Fibroblast of the aortic adventitia (primary cell): ENCODE results near the gene PHPT1. TPM values are rescaled to one million over a fixed set of nuclear protein-coding genes. Genes with fewer than 3 reads are reported as not detected.
"Not testable (repeated sequence)": the region's sequence is repeated elsewhere in the genome, so short reads cannot be mapped to it uniquely, and the experiment has no call there.

ENCODE experiments used
- DNase-seq: peaks from one replicate; pipeline ENCODE4 v3.0.0-alpha.2; 2010; ENCODE audit warnings: low read depth
- H3K4me3 ChIP-seq: 2 replicates; pipeline ENCODE4 v1.5.1; 2011; ENCODE audit warnings: low read depth, mild to moderate bottlenecking, control low read depth, low read length, moderate library complexity
- CTCF ChIP-seq: IDR thresholded peaks from 2 replicates; pipeline ENCODE4 v1.5.1; 2011; ENCODE audit warnings: mild to moderate bottlenecking, low read length, control low read depth, inconsistent platforms; ENCODE audit not compliant: insufficient read depth
- total RNA-seq: library from RNA; depleted of rRNA; stranded (reverse); fragments of >200 nt; gene quantifications from 2 replicates; pipeline ENCODE4 v1.2.3, GENCODE V29; 2012; ENCODE audit warnings: low replicate concordance

The PHPT1 gene
- total RNA-seq, 1 donor: 83.2 TPM

- peak; percentile 75 for DNase-seq
- H3K4me3 ChIP-seq: peak overlapping the region; percentile 25
- TF ChIP-seq CTCF: peak; percentile 15
Measured at GRCh38 chr9:136882109-136882946, 33.1 kb downstream of the PHPT1 start.

DNA sequence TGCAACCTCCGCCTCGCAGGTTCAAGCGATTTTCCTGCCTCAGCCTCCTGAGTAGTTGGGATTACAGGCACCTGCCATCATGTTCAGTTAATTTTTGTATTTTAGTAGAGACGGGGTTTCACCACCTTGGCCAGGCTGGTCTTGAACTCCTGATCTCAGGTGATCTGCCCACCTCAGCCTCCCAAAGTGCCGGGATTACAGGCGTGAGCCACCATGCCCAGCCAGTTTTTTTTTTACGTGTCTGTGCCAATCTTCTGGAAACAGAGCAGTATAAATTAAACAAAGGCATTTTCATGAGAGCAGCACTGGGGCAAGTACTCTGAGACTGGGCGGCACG, 33.7 kb downstream of the PHPT1 start:
- not testable (repeated sequence) for H3K4me3 ChIP-seq, DNase-seq

DNA sequence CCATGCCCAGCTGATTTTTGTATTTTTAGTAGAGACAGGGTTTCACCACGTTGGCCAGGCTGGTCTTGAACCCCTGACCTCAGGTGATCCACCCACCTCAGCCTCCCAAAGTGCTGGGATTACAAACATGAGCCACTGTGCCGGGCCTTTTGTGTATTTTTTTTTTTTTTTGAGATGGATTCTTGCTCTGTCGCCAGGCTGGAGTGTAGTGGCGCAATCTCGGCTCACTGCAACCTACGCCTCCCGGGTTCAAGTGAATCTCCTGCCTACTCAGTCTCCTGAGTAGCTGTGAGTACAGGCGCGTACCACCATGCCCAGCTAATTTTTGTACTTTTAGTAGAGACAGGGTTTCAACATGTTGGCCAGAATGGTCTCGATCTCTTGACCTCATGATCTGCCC, 34.5 kb downstream of the PHPT1 start:
- H3K4me3 ChIP-seq, DNase-seq: not testable (repeated sequence)

- no peak for TF ChIP-seq CTCF
- peak; percentile 99 for DNase-seq
- H3K4me3 ChIP-seq: peak within 1 kb of the TSS; percentile 78
Measured at GRCh38 chr9:136885950-136886578, 36.9 kb downstream of the PHPT1 start, which contains the start of gene TRAF2. TRAF2 (plus strand) TSS chr9:136886516; CDS start chr9:136898741, 12,225 bp downstream.

GRCh38 chr9:136886610-136887597, 37.7 kb downstream of the PHPT1 start:
- DNase-seq: peak; percentile 20
- H3K4me3 ChIP-seq: peak overlapping the region; percentile 77
- TF ChIP-seq CTCF: no peak

DNA sequence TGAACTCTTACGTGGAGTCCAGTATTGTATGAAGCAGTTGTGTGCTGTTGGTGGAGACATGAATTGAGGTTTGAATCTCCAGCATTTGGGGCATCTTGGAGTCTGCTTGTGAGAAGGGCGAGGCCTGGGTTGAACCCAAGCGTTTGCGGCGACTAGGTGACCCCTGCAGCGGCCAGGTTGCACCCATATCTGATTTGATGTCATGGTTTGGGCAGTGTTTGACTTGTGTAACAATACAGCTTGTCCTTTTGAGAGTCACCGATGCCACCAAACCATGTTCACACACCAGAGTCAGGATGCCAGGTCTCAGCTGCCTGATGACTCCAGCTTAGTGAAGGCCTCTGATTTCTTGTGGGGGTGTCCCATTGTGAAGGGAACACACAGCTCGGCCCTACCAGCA, 39.2 kb downstream of the PHPT1 start:
- H3K4me3 ChIP-seq: no peak overlapping the region
- no peak for DNase-seq
- TF ChIP-seq CTCF: no peak

GRCh38 chr9:136889858-136890257, 40.6 kb downstream of the PHPT1 start:
- DNase-seq: no peak
- no peak for TF ChIP-seq CTCF
- H3K4me3 ChIP-seq: no peak overlapping the region
